H1 (cell line): ENCODE results near the gene COG7. TPM values are rescaled to one million over a fixed set of nuclear protein-coding genes. Genes with fewer than 3 reads are reported as not detected.

Source experiments
- ASH2L ChIP-seq: fragments of 200-600, 300-600 bp; sonication (generic); IDR thresholded peaks from one replicate; pipeline ENCODE4 v1.7.1; 2017; ENCODE audit warnings: low read length
- ATF2 ChIP-seq: IDR thresholded peaks from 2 replicates; pipeline ENCODE4 v1.6.1; 2012; ENCODE audit warnings: low read length, inconsistent platforms
- BACH1 ChIP-seq: IDR thresholded peaks from 2 replicates; pipeline ENCODE4 v1.6.1; 2012; ENCODE audit warnings: low read length, improper control_type of control experiment
- CBX5 ChIP-seq: fragments of 300-800, 300-1000 bp; sonication (generic); IDR thresholded peaks from 2 replicates; pipeline ENCODE4 v1.7.1; 2016; ENCODE audit warnings: antibody characterized with exemption, low read length, low read depth
- CEBPB ChIP-seq: IDR thresholded peaks from 2 replicates; pipeline ENCODE4 v1.6.1; 2012; ENCODE audit warnings: low read depth, low read length
- CHD1 ChIP-seq: IDR thresholded peaks from 2 replicates; pipeline ENCODE4 v1.6.1; 2012; ENCODE audit warnings: low read depth, low read length, improper control_type of control experiment
- CREB1 ChIP-seq: IDR thresholded peaks from 2 replicates; pipeline ENCODE4 v1.6.1; 2012; ENCODE audit warnings: inconsistent platforms
- CTBP2 ChIP-seq: IDR thresholded peaks from 2 replicates; pipeline ENCODE4 v1.7.0; 2011; ENCODE audit warnings: borderline replicate concordance, mild to moderate bottlenecking, moderate library complexity, mixed read lengths, low read length; ENCODE audit not compliant: insufficient read depth, insufficient read length
- CTCF ChIP-seq, 3 experiments: IDR thresholded peaks; 1 replicate in 2 of 3; 2 replicates in 1 of 3; pipeline versions ENCODE4 v1.5.1 to v1.6.1; 2011; ENCODE audit warnings: low read length in 3 of 3, mild to moderate bottlenecking in 3 of 3, inconsistent platforms in 2 of 3, low read depth in 1 of 3, moderate library complexity in 1 of 3; ENCODE audit not compliant: insufficient read depth in 1 of 3; ENCODE audit errors: control extremely low read depth in 1 of 3
- GTF2F1 ChIP-seq: IDR thresholded peaks from 2 replicates; pipeline ENCODE4 v1.6.1; 2012; ENCODE audit warnings: low read depth, low read length, improper control_type of control experiment, borderline replicate concordance
- HDAC6 ChIP-seq: IDR thresholded peaks from one replicate; pipeline ENCODE4 v1.7.1; 2012; ENCODE audit warnings: low read depth, mild to moderate bottlenecking, inconsistent platforms, low read length, moderate library complexity
- JUND ChIP-seq: IDR thresholded peaks from 2 replicates; pipeline ENCODE4 v1.6.1; 2011; ENCODE audit warnings: mild to moderate bottlenecking, improper control_type of control experiment, low read length
- KDM4A ChIP-seq: IDR thresholded peaks from one replicate; pipeline ENCODE4 v1.7.1; 2012; ENCODE audit warnings: low read depth, mild to moderate bottlenecking, moderate library complexity, low read length, inconsistent platforms; ENCODE audit not compliant: severe bottlenecking
- POLR2A ChIP-seq, 2 experiments: IDR thresholded peaks; 1 replicate in 1 of 2; 2 replicates in 1 of 2; pipeline ENCODE4 v1.6.1; 2011; ENCODE audit warnings: low read depth in 2 of 2, low read length in 2 of 2, mild to moderate bottlenecking in 2 of 2; ENCODE audit errors: control extremely low read depth in 1 of 2
- POLR2AphosphoS5 ChIP-seq: IDR thresholded peaks from 2 replicates; pipeline ENCODE4 v1.6.1; 2011; ENCODE audit warnings: low read depth, low read length
- RAD21 ChIP-seq, 2 experiments: IDR thresholded peaks in 1 of 2; conservative IDR thresholded peaks in 1 of 2; 2 replicates each; pipeline ENCODE4 v1.6.1; 2011; ENCODE audit warnings: low read depth in 2 of 2, low read length in 2 of 2, improper control_type of control experiment in 1 of 2, inconsistent platforms in 1 of 2, mild to moderate bottlenecking in 1 of 2, moderate library complexity in 1 of 2
- RXRA ChIP-seq: IDR thresholded peaks from 2 replicates; pipeline ENCODE4 v1.6.1; 2011; ENCODE audit warnings: low read depth, mild to moderate bottlenecking, low read length, moderate library complexity; ENCODE audit not compliant: insufficient read depth
- SRF ChIP-seq: IDR thresholded peaks from 2 replicates; pipeline ENCODE4 v1.6.1; 2011; ENCODE audit warnings: mild to moderate bottlenecking, low read depth, low read length, moderate library complexity
- TAF1 ChIP-seq: IDR thresholded peaks from 2 replicates; pipeline ENCODE4 v1.6.1; 2011; ENCODE audit warnings: mild to moderate bottlenecking, low read depth, low read length
- TAF7 ChIP-seq: optimal IDR thresholded peaks from 2 replicates; pipeline ENCODE3; 2011; ENCODE audit warnings: low read depth, mild to moderate bottlenecking, inconsistent platforms, low read length, moderate library complexity, borderline replicate concordance
- YY1 ChIP-seq: IDR thresholded peaks from 2 replicates; pipeline ENCODE4 v1.6.1; 2011; ENCODE audit warnings: low read depth, mild to moderate bottlenecking, low read length
- polyA plus RNA-seq, 7 experiments: library from polyadenylated mRNA; depleted of rRNA in 3 of 7; stranded (reverse) in 5 of 7; unstranded in 2 of 7; fragments of >200 nt in 5 of 7; fragments of 200-250 nt in 2 of 7; gene quantifications; 1 replicate in 5 of 7; 2 replicates in 1 of 7; 4 replicates in 1 of 7; pipeline versions ENCODE4 v1.2.1 to v1.2.3, GENCODE V29; 2011 to 2013; ENCODE audit warnings: missing spikeins in 2 of 7, mixed read lengths in 2 of 7
- total RNA-seq: library from RNA; stranded (reverse); fragmentation: NEBNext Ultra II Directional; extraction: Animal tissue kit (Norgen Biotek cat#: 25700); gene quantifications from 2 replicates; pipeline ENCODE4 v1.2.1, GENCODE V29; 2021

Gene COG7
- total and polyA plus RNA-seq, 2 of the 8 experiments (the other 6 are each of a cell fraction or from before 2014, with no cell fraction given), result 17.2 to 40.4 TPM

- TF ChIP-seq CTCF (IDR thresholded peaks at IDR 0.05; ENCODE audit: control extremely low read depth in 1 of 3, insufficient read depth in 1 of 3, low read depth in 1 of 3, low read length in 3 of 3) (peak; percentile 10 to 17 (median 14)), CBX5 (no peak), JUND (no peak), TAF1 (0 out of 2 replicates have a peak, but pooled peaks have one; percentile 40), HDAC6 (no peak), ASH2L (peak; percentile 56), YY1 (0 out of 2 replicates have a peak, but pooled peaks have one; percentile 10), SRF (no peak), RAD21 (IDR thresholded peaks at IDR 0.05 in 1 of 2, conservative IDR thresholded peaks at IDR 0.05 in 1 of 2; ENCODE audit: low read depth in 2 of 2, low read length in 2 of 2) (peak; percentile 11 to 26; a peak in 2 of 4 replicates), ATF2 (no peak), GTF2F1 (no peak), CEBPB (no peak), CTBP2 (peak; percentile 31), TAF7 (peak; percentile 25), BACH1 (no peak), POLR2AphosphoS5 (no peak), RXRA (no peak), CREB1 (no peak), POLR2A (IDR thresholded peaks at IDR 0.05; ENCODE audit: control extremely low read depth in 1 of 2, low read depth in 2 of 2, low read length in 2 of 2) (peak in 1 of 2 experiments; percentile 44; a peak in 1 of 3 replicates), KDM4A (no peak), CHD1 (no peak)
Measured at GRCh38 chr16:23398987-23399805, 53.8 kb downstream of the COG7 start (continued).
